Mucosa of descending colon (tissue), 3 donors: ENCODE results near the gene NINL. TPM values are rescaled to one million over a fixed set of nuclear protein-coding genes. Genes with fewer than 3 reads are reported as not detected.

Experiments
- ATAC-seq: fragments of 200-7000 bp; cut with Tn5 transposase; one replicate; pipeline ENCODE4 v1.9.1; 2020; ENCODE audit warnings: mild to moderate bottlenecking, moderate library complexity
- DNase-seq, 3 donors: peaks; one replicate each; pipeline ENCODE4 v3.0.0-alpha.2; 2020
- H3K36me3 ChIP-seq: fragments of 200-600 bp; one replicate; pipeline ENCODE4 v1.8.0; 2021; ENCODE audit warnings: low read depth, mild to moderate bottlenecking
- H3K4me1 ChIP-seq: fragments of 200-600 bp; one replicate; pipeline ENCODE4 v1.8.0; 2021; ENCODE audit warnings: low read depth, mild to moderate bottlenecking
- H3K4me3 ChIP-seq: fragments of 200-600 bp; one replicate; pipeline ENCODE4 v1.8.0; 2021; ENCODE audit warnings: mild to moderate bottlenecking
- H3K9me3 ChIP-seq: fragments of 200-600 bp; one replicate; pipeline ENCODE4 v1.8.0; 2021; ENCODE audit warnings: mild to moderate bottlenecking
- intact Hi-C, 2 donors: fragments of 100-400 bp; cut with DNase I in 1 of 2; cut with micrococcal nuclease in 1 of 2; formaldehyde crosslinking; loops; one replicate each; pipeline versions ENCODE4 v1.11.0 to v1.11.1; 2022; cut with DNase I, micrococcal nuclease
- total RNA-seq, 3 donors: library from RNA; stranded (reverse); fragmentation: NEBNext Ultra II Directional in 2 of 3; extraction: Animal tissue kit (Norgen Biotek cat#: 25700) in 2 of 3; gene quantifications; one replicate each; pipeline versions ENCODE4 v1.2.1 to v1.2.4, GENCODE V29; 2021 to 2023
- TF ChIP-seq, protein P1 (sequence below): fragments of 200-600 bp; IDR thresholded peaks from one replicate; pipeline ENCODE4 v1.8.0; 2022; ENCODE audit warnings: antibody characterized with exemption, mild to moderate bottlenecking
- donor health status: DM: no; HTN: no; CAD: no; lungs with moderate emphysema.
- donor health status: DM: no; HTN: no; CAD: no.
- donor health status: DM: no; HTN: yes; CAD: no.

Gene NINL
- total RNA-seq, 3 donors from 2014 or later = 1.8 to 15.1 (median 3.3) TPM

DNA sequence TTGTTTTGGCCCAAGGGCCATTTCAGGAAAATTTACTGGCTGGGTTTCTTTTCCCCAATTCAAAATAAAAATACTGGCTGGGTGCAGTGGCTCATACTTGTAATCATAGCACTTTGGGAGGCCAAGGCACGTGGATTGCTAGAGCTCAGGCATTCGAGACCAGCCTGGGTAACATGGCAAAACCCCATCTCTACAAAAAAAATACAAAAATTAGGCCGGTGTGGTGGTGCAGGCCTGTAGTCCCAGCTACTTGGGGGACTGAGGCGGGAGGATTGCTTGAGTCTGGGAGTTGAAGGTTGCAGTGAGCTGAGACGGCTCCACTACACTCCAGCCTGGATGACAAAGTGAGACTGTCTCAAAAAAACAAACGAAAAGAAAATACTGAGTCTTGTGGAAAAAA is 60.0 kb downstream of the NINL start:
- ATAC-seq (no peak), DNase-seq (no peak)
- H3K9me3 ChIP-seq = no peaks in the 10 kb centered on the region
- intact Hi-C loops = no loop called here
- no peaks in the 10 kb centered on the region for H3K4me1 ChIP-seq
- H3K4me3 ChIP-seq = no peak overlapping the region
- H3K36me3 ChIP-seq = no peaks in the 10 kb centered on the region
- TF ChIP-seq, protein P1, sequence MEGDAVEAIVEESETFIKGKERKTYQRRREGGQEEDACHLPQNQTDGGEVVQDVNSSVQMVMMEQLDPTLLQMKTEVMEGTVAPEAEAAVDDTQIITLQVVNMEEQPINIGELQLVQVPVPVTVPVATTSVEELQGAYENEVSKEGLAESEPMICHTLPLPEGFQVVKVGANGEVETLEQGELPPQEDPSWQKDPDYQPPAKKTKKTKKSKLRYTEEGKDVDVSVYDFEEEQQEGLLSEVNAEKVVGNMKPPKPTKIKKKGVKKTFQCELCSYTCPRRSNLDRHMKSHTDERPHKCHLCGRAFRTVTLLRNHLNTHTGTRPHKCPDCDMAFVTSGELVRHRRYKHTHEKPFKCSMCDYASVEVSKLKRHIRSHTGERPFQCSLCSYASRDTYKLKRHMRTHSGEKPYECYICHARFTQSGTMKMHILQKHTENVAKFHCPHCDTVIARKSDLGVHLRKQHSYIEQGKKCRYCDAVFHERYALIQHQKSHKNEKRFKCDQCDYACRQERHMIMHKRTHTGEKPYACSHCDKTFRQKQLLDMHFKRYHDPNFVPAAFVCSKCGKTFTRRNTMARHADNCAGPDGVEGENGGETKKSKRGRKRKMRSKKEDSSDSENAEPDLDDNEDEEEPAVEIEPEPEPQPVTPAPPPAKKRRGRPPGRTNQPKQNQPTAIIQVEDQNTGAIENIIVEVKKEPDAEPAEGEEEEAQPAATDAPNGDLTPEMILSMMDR = no peak

DNA sequence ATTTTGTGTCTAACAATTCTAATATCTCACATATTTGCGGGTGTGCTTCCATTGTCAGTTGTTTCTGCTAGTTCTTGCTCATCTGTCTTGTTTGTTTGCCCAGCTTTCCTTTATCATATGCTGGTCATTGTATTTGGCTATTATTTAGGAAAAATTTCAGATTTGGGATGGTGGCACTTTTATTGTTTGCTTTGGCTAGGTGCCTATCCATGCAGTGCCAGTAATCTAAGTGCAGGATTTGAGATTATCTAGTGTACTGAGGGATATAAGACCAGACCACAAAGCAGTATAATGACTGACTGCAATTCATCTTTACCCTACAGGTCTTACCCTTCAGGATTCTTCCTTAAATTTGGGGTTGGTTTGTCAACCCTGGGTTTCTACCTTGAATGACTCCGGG is 63.9 kb downstream of the NINL start:
- intact Hi-C loops = no loop called here
- H3K4me1 ChIP-seq = no peaks in the 10 kb centered on the region
- ATAC-seq = no peak
- TF ChIP-seq, protein P1 = no peak
- no peak for DNase-seq
- no peaks in the 10 kb centered on the region for H3K36me3 ChIP-seq
- H3K9me3 ChIP-seq = no peaks in the 10 kb centered on the region
- H3K4me3 ChIP-seq = no peak overlapping the region

DNA sequence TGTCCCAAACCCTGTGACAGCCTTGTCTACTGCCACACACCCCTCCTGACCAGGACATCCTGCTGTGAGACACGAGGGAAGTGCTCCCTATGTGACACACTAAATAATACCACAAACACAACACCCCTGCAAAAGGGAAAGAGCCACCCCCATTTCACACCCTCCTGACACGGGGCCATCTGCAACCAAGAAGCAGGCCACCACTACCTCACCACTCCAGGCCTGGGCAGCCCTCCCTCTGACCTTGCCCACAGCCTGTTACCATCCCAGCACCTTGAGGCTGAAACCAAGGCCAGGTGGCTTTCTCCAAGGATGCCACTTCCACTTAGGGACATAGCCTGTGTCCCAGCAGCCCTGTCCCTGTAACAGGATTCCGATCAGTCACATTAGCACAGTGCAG is 68.2 kb downstream of the NINL start:
- H3K4me3 ChIP-seq = no peak overlapping the region
- no peaks in the 10 kb centered on the region for H3K4me1 ChIP-seq
- TF ChIP-seq, protein P1 = no peak
- no peak for DNase-seq
- peaks cover 22% of the 10 kb centered on the region for H3K9me3 ChIP-seq
- intact Hi-C loops = no loop called here
- H3K36me3 ChIP-seq = no peaks in the 10 kb centered on the region
- ATAC-seq = no peak

DNA sequence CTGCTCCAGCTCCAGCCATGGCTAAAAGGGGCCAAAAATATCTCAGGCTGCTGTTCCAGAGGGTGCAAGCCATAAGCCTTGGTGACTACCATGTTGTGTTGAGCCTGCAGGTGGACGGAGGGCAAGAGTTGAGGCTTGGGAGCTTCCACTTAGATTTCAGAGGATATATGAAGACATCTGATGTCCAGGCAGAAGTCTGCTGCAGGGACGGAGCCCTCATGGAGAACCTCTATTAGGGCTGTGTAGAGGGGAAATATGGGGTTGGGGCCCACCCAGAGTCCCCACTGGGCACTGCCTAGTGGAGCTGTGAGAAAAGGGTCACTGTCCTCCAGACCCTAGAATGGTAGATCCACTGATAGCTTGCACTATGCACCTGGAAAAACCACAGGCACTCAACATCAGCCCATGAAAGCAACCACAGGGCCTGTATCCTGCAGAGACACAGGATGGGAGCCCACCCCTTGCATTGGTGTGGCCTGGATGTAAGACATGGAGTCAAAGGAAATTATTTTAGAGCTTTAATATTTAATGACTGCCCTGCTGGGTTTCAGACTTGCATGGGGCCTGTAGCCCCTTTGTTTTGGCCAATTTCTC is 70.5 kb downstream of the NINL start:
- Histone ChIP-seq H3K4me1 (no peaks in the 10 kb centered on the region), H3K36me3 (no peaks in the 10 kb centered on the region), H3K4me3 (no peak overlapping the region), H3K9me3 (peaks cover 22% of the 10 kb centered on the region)
- DNase-seq = no peak
- intact Hi-C loops = no loop called here
- TF ChIP-seq, protein P1 = no peak
- no peak for ATAC-seq

DNA sequence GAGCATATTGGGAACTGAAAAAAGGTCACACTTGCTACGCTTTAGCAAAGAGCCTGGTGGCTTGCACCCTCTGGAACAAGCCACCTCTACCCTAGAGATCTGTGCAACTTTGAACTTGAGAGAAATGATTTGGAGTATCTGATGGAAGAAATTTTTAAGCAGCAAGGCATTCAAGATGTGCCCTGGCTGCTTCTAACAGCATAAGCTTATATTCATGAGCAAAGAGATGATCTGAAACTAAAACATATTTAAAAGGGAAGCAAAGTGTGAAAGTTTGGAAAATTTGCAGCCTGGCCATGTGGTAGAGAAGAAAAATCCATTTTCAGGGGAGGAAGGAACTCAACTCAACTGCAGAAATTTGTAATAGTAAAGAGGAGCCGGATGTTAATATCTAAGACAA is 71.1 kb downstream of the NINL start:
- H3K36me3 ChIP-seq = no peaks in the 10 kb centered on the region
- ATAC-seq = no peak

More for the DNA sequence above, 71.1 kb downstream of the NINL start:
- intact Hi-C loops = no loop called here
- H3K4me1 ChIP-seq = no peaks in the 10 kb centered on the region
- TF ChIP-seq, protein P1 = no peak
- no peak overlapping the region for H3K4me3 ChIP-seq
- H3K9me3 ChIP-seq = peaks cover 22% of the 10 kb centered on the region
- no peak for DNase-seq
